NCI-H1417 (cell line): Measurements from ENCODE around the gene SLX9.
"Not testable (repeated sequence)": the region's sequence is repeated elsewhere in the genome, so short reads cannot be mapped to it uniquely, and the experiment has no call there.

Source experiments
- DNase-seq, 3 experiments: peaks; one replicate each; lab custom pipeline; 2025; lab: John Stamatoyannopoulos, UW

Gene SLX9

GRCh38 chr21:44960141-44961092, 20.6 kb downstream of the SLX9 start:
- no peak for DNase-seq

GRCh38 chr21:44962403-44962966, 22.7 kb downstream of the SLX9 start:
- no peak for DNase-seq

DNA sequence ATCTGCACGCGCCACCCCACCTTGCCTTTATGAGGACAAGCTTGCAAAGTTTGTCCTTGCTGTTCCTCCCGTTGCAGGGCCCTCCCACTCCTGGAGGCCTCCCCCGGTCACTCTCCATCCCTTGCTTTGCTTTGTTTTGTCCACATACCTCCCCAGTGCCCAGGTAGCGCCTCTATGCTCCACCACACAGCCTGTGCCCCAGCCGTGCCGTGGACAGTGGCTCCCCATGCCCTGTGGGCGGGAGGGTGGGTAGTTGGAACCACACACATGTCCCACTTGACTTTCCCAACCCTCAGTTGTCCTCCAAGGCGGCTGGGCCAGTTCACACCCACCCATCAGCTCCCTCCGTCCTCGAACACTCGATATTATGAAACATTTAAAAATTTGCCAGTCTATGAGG, 24.6 kb downstream of the SLX9 start:
- DNase-seq: no peak

DNA sequence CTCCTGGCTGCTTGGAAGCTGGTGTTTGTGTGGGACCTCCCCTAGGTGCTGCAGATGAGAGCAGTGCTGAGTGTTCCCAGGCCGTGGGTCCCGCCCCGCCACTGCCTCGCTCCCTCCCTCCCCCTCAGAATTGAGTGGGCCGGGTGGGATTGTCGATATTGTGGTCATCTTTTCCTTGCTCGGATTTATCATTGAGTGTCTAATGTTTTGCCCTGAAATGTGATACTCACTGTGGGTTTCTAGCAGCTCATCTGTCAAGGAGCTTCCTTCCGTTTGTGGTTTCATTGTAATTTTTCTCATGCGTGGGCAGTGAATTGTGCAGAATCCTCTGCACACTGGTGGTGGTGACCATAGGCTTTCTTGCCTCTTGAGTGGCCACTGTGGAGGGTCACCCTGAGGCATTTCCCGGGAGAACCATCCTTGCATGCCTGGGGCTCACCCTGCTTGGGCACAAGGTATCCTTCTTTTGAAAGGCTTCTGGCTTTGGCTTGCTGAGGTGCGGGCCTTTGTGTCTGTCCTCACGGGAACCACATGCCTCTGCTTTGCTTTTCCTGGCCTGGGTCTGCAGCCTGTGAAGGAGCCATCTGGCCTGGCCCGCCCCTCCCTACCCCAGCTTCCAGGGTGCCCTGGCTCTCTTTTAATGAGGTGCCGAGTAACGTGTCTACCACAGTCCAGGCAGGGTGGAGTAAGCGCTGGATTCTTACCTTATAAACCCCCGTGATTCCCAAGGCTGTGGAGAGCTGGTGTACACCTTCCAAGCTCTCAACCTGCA, 25.6 kb downstream of the SLX9 start:
- DNase-seq: peak in 1 of 3 experiments; percentile 14

DNA sequence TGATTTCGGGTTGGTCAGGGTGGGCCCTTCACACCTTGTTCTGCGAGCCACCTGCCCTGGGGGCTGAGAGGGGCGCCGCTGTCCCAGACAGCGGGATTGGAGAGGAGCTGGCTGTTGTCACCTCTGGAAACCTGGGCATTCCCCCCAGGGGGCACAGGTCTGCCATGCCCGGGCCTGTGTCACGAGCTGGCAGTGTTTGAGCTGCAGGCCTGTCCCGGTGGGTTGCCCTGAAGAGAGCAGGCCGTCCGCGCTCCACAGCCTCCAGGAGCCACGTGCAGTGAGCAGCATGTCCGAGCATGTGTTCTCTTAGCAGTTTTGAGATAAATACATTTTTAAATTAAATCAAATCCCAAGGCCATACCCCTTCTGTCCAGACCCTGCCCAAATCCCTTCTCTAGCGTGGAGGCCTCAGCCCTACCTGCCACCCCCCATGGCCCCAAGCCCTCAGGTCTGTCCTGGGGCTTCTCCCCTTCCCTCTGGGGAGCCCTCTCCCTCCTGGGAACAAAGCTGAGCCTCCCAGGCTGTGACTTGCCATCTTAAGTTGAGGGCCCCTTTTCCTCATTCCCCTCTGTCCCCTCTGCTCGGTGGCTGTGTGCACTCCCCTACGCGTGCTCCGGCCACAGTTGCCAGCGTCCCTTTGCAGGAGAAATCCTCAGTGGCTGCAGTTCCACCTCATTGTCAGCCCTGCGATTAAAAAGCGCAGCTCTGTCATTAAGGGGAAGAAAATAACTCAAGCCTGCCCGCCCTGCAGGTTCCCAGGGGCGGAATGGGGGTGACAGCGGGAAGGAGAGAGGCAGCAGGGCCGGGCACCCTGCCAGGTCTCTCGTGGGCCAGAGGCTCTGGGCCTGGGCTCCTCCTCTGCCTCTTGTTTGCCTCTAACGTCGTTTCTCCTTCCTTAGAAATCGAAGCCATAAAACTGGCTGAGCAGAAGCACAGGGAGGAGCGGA, 26.6 kb downstream of the SLX9 start:
- peak in 1 of 3 experiments; percentile 3 for DNase-seq

DNA sequence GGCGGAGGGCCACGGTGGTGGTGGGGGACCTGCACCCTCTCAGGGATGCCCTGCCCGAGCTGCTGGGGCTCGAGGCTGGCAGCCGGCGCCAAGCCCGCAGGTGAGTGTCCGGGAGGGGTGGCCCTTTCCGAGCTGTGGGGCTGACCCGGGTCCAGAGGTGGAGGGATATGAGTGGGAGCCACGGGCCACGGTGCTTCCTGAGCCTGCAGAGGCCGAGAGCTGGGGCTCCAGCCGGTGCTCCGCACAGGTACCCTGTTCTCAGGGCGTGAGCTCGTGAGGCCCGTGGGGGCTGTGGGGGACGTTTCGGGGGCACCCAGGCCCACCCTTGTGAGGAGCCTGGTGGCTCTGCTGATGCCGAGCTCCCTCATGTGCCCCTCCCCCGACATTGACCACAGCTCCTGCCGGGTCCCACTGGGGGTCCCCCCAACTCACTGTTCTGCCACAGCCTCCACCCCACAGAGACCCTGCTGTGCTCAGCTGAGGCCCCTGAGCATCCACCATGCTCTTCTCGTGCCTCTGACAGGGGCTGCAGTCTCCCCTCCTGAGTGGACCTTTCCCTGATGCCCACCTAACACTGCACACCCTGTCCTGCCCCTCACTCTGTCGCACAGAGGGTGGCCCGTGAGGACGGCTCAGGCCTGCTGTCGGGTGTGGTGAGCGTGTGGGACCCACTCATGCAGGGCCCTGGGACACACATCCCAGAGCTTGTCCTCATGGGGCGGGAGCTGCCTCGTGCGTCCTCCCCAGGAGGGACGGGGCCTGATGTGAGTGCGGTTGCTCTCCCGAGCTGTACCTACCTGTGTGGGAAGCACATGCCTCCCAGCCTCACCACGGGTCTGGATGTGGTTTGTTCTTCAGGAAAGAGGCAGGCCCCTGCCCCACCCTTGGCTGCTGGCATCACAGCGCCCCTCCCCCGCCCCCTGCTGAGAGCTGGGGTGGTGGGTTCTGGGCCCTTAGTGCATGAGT, 27.5 kb downstream of the SLX9 start:
- no peak for DNase-seq

GRCh38 chr21:44969066-44969670, 29.3 kb downstream of the SLX9 start:
- DNase-seq: no peak

DNA sequence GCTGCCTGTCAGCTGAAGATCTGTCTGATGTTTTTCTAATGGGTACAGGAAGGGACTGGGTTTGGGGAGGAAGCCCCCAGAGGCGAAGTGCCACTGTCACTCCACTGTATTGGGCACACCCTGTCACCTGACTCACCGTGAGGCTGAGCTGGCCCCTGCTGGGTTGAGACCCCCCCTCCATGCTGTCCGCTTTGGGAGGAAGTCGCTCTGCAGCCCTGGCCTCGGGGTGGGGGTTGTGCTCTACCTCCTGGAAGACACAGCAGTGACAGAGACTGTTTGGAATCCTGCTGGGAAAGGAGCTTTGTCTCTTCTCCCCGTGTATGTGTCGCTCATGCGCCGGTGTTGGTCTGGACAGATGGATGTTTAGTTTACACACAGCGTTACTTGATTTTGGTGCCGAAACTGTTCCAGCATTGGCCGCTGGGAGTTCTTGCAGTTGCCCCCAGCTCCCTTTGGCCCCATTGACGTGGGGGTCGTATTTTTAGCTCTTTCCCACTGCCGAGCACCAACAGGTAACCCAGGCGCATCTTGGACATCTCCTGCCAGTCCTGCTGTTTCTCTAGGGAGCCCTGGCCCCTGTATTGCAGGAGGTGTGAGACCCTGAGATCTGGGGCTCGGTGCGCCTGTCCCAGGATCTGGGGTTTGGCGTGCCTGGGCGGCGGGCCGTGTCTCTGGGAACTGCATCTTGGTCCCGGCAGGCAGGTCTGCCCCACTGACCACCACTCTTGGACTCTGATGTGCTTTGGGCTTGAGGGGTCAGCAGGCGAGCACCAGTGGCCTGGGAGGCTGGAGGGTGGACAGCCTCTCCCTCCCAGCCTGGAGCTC, 30.3 kb downstream of the SLX9 start:
- DNase-seq: no peak

DNA sequence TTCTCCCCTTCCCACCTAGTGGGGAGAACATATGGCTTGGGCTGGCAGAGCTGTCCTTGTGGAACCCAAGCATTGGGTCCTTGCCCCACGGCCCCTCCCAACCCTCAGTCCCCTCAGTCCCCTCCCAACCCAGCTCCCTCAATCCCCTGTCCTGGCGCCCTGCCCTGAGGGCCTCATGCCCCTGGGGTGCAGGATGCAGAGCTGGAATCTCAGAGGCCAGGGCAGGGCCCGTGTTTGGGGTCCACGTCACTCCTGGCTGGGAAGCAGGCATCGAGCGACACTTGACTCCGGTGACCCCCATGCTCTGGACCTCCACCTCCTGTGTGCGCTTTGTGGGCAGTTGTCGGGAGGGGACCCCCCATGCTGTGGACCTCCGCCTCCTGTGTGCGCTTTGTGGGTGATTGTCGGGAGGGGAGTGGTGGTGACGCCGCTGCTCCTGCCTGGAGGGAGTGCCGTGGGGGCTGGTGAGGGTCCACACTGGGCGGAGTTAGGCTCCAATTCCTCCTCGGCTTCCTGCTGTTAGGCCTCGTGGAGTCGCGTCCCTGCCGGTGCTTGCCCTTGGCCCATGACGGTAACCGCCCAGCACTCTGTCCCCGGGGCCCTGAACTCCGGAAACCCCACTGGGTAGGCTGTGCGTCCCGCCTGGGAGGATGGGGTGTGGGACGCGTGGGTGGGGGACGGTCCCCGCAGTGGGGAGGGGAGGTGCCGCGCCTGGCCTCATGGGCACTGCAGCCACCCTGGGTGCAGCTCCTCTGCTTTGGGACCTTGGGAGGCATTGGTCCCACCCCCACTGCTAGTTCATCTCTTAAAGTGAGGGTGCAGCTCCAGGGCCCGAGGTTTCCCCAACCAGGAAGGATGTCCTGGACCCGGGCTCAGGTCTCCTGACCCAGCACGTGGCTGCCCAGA, 31.2 kb downstream of the SLX9 start:
- DNase-seq: no peak

DNA sequence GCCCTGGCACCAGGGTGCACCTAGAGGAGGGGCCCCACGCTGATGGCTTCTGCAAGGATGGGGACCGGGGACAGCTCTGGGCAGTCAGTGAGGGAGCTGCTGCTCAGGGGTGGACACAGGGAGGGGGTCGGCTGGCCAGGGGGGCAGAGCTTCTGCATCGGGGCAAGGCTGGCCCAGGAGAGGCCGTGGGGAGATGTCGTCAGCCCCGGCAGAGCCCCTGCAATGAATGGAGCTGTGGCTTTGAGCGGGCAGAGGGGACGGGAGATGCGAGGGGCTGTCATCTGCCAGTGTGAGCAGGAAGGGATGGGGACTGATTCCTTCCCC, 31.8 kb downstream of the SLX9 start:
- DNase-seq: no peak

DNA sequence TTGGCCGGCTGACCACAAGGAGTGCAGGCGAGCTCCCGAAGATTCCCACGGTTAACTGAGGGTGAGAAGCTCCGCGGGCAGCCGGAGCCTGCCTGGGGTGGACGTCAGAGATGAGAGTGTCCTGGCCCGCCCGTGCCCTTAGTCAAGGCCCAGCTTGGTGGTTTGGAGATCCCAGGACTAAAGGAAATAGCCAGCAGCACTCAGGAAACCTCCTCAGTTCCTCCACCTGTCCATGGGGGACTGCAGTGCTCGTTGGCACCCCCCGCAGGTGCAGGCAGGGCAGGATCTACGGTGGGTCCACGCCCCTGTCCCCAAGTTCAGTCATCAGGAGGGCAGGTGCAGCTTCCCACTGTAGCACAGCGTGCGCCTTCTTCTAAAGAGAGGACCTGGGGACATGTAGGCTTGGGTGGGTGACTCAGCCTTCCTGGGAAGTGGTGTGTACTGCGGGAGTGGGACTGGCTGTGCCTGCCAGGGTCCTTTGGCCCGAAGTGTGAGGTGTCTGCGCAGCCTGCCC, 32.5 kb downstream of the SLX9 start:
- no peak for DNase-seq

DNA sequence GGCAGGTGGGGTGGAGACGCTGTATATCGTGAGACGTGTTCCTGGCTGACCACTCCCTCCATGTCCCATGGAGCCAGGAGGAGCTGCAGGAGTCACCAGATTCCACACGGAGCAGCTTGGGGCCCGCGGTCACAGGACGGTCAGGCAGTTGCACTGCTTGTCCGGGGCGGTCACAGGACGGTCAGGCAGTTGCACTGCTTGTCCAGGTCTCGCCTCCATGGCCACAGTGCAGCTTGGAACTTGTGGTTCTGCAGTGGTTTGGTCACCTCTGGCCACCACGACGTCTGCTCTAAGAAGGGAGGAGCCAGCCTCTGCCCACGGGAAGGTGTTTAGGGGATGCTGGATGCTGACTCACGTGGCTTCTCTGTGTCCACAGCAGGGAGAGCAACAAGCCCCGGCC, 33.0 kb downstream of the SLX9 start:
- DNase-seq: peak in 1 of 3 experiments; percentile 37

DNA sequence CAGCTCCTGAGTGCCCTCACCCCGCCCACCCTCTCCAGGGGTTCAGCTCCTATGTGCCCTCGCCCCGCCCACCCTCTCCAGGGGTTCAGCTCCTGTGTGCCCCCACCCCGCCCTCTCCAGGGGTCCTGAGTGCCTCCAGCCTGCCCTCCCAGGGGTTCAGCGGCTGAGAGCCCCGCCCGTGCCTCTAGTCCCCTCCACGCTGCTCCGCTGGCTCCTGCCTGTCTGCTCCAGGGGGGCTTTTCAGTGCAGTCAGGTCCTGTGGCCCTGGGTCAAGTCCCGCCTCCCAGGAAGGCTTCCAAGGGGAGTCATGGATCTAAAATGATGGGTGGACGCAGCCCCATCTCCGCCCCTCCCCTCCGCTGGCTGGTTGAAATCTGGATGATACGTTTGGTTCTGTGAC, 33.8 kb downstream of the SLX9 start:
- peak in 1 of 3 experiments; percentile 9 for DNase-seq

GRCh38 chr21:44974676-44975075, 34.8 kb downstream of the SLX9 start:
- DNase-seq: no peak

GRCh38 chr21:44975720-44976555, 36.1 kb downstream of the SLX9 start:
- DNase-seq: no peak

GRCh38 chr21:44976556-44977393, 36.9 kb downstream of the SLX9 start:
- DNase-seq: not testable (repeated sequence)
